IPS DF 19.7 (cell line): ENCODE measurements around the gene BCDIN3D.
"Not testable (repeated sequence)": the region's sequence is repeated elsewhere in the genome, so short reads cannot be mapped to it uniquely, and the experiment has no call there.

ENCODE experiments used
- DNase-seq: peaks from one replicate; pipeline ENCODE4 v3.0.0-alpha.2; 2013; ENCODE audit warnings: low read depth, low spot score

BCDIN3D gene

DNA sequence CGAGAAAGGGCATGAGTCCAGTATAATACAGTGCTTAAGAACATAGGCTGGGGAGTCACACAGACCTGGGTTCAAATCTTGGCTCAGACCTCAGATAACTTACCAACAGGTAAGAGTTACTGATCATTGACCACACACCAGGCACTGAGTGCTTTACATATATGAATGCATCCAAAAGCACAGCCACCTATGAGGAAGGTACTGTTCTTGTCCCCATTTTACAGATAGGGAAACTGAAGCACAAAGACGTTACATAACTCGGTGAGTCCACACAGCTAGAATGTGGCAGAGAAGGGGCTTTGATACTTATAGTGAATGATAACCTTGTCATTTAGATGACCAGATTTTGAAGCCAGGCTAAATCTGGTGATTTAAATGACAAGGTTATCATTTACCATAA lies 33.2 kb upstream of the BCDIN3D start:
- no peak for DNase-seq

DNA sequence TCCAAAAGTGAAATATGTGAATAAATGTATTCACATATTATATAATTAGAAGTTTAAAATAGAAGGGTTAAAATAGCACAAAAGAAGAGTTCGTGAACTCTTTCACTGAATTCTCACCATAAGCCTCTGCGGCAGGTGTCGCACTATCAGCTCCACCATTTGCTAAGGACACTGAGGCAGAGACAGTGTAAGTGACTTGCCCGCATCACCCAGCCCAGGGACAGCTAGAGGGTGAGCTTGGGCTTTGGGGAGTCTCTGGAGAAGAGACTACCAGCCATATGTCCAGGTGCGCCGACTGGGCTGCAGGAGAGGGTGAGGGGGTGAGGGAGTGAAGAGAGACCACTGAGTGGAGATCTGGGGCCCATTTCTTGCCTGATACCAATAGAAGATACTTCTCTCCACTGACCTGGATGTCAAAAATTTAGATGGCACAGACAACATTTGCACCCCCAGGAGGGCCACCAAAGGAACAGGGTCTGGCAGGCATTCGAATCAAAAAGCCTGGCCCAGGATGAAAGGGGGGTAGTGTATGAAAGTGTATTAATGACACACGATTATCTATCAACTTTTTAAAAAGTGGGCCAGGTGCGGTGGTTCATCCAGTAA lies 32.3 kb upstream of the BCDIN3D start:
- DNase-seq = no peak

DNA sequence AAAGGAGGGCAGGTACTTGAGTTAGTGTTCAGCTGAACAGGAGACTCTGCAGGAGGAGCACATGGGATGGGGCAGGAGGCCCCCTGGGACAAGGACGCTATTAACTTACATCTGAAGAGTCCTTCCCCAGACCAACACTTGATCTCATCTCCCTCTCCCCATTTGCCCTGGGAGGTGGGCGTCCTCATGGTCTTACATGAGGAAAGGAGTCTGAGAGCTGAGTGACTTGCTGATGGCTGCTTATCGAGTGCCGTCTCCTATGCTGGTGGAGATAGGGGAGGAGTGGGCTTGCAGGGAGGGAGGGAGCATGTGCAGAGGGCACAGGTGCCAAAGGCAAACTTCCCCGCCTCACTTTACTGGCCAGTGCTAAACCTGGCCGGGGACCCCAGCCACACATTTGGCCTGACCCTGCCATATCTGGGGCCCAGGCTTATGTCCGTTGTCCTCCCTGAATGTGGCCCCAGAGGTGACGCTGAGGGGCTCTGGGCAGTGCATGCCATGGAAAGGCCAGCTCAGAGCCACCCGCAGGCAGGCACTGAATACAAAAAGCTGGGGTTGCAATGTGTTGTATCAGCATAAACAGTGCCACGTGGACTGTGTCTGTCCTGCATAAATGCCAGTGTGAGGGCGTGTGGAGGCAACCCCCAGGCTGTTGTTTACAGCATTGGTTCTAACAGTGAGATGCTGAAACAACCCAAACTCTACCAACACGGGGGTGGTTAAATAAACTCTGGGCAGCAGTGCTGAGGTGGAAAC lies 31.4 kb upstream of the BCDIN3D start:
- no peak for DNase-seq

DNA sequence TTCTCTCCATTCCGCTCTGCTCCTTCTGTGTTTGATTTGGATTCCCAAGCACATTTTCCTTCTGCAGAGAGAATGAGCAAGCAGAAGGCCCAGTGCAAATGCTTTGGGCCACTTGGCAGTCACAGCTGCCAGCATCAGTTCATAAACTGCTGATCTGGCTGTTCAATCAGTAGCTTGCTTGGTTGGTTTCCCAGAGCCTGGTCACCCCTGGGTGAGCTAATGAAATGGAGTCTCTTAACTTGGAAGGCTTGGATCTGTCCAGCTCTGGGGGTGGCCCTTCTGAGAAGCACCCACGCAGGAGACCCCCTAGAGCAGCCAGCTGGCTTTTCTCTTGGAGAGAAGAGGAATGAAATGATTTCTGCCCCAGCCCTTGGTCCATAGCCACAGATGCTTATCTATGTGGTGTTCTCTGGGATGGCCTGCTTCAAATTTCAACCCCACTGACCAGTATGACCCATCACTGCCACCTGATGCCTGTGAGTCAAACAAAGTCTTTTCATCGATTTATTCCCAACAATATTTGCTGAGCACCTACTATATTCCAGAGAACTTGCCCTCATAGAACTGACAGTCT lies 30.5 kb upstream of the BCDIN3D start:
- DNase-seq = no peak

DNA sequence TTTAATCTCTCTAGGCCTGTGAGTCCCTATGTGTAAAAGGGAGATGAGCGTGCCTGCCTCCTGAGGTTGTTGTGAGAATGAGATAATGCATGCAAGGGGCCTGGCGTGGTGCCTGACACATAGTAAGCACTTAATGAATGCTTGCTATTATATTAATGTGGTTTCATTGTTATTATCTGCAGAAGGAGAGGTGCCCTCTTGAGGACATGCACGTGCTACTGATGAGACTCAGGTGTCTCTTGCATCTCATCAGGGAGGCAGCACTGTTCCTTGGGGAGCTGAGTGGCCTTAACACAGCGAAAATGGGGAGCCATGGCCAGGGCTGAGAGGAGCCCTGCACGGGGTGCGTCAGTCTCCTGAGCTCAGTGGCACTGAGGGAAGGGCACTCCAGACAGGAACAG lies 29.9 kb upstream of the BCDIN3D start:
- DNase-seq = no peak

DNA sequence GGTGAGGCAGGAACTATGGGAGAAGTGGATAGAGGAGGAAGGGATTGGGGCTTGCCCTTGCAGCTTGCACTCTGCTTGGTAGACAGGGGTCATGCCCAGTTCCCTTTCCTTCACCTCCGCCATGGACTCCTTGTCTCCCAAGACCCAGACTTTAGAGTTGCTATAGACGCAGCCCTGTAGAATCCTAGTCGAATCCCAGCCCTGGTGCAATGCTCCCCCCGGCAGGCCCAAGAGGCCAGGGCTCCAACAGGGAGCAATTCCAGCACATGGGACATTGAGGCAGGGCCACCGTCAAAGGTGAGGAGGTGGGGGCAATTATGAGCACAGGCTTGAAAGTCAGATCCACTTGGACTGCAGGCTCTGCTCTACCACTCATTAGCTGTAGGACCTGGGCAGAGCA lies 29.5 kb upstream of the BCDIN3D start:
- DNase-seq = no peak

DNA sequence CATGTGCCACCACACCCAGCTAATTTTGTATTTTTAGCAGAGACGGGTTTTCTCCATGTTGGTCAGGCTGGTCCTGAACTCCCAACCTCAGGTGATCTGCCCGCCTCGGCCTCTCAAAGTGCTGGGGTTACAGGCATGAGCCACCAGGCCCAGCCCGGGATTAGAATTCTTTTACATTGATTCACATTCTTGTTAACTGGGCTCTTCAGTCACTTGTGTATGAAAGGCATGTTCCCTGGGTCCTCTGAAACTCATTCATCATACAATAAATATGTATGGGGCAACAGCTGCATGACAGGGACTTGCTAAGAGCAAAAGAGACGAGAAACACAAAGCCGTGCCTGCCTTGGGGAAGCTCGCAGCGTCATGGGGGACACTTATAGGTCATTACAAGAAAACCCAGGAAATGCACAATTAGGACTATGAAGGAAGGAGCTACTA lies 28.9 kb upstream of the BCDIN3D start:
- DNase-seq = not testable (repeated sequence)

DNA sequence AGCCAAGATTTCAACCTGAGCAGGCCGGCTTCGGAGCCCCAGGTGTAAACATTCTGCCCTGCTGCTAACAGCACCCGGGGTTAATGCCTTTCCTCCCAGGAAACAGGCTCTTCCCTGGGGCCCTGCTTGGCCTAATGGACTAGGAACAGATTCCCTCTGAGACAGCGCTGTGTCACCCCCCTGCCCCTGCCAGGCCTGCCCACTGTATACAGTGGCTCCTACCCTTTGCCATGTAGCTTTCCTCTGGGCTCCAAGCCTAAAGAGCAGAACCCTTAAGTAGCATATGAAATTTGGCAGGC lies 28.3 kb upstream of the BCDIN3D start:
- no peak for DNase-seq

DNA sequence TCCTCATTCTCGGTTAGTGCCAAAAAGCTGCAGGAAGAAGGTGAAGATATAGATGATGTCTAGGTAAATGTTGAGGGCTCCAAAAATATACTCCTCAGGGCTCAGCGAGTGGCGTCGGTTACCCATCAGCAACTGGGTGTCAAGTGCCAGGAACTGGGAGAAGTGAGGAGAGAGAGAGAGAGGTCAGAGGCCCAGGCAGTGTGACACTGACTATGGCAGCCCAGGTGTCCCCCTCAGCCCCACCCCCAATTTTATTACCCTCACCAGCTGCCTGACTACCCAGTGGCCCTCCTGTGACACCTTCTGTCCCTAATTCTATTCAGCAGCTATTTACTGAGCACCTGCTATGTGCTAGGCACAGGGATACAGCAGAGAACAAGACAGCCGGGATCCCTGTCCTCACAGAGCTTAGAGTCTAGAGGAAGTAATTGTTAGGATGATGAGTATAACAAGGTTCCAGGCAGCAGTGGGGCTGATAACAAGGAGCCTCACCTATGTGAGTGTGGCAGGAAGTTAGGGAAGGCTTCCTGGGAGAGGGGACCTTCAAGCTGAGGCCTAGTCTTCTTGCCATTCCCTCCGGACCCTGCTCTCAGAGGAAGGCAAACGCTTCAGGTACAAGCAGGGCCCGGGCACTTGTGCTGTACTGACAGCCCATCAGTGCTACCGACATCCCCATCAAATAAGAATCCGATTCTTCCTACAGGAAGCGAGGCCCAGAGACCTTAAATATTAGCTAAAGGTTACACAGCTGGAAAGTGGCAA lies 27.8 kb upstream of the BCDIN3D start:
- no peak for DNase-seq

DNA sequence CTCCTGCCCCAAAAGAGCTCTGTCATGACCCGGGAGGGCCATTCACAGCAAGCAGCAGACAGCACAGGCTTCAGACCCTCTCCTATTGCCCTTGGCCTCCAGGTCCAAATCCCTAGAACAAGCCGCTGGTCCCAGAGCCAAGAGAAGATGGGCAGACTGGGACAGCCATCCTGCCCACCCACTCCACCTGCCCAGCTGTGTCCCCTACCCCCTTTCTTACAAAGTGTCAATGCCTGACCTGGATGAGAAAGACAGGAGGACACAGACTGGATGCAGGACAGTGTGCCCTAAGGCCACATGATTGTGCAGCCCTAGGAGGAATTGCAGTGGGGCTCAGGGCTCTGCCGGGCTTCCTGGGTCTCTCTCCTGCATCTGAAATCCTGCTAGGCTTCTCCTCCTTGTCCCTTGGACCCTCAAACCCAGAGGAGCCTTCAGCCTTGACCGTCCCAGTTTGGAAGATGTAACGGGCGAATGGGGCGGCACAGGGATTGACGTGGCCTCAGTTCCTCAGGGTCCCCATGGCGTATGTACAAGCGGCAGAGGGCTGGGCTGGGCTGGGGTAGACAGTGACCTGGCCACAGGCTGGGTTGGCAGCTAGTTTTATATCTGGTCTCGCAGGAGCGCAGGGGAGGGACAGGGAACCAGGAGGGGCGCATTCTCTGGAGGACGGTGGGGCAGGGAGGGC lies 27.1 kb upstream of the BCDIN3D start:
- DNase-seq = no peak

DNA sequence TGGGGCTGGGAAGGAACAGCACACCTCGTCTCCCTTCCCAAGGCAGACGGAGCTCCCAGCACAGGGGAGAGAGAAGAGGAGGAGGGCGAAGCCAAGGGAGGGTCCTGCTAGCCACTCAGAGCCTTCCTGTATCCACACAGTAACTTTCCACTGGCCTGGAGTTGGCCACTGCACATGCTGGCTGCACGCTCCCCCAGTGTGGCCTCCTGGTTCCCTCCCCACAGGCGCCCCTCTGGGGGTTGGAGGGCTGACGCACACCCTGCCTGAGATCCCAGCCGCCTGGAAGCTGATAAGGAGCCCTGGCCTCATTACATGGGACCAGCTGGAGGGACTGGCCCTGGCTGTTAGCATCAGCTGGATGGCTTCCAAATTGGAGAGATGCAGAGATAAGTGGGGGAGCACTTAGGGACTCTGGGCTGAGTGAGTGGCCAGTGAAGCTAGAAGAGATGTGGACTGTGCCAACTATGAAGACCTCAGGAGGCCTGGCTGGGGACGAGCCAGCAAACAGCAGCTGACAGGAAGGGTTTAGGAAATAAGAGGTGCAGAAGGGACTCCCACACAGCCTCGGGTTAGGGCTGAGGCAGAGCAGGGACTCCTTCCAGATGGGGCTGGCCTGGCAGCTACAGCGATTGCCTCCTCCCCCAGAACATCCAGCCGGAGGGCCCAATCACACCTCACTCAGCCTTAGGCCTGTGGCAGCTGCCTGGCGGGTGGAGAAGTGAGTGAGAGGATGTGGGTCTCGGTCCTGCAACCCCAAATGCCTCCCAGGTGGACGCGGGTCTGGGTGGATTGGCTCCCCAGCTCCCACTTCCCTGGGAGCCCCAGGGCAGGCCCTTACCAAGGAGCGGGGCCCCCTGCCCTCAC lies 26.3 kb upstream of the BCDIN3D start:
- DNase-seq = no peak

DNA sequence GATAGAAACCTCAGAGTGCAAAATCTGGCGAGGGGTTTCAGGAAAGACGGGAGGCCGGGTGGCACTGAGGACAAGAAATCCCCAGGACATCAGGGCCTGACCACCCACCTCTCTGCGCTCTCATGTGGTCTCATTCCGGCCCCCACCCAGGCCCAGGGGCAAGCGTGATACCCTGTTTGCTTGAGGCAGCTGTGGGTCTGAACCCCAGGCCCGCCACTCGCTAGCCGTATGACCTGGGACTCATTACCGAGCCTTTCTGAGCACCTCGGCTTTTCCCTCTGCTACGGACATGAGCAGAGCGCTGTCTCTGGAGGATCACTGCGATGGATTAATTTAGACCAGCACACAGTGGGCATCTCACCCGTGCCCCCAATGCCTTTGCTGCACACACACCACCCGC lies 25.5 kb upstream of the BCDIN3D start:
- no peak for DNase-seq

DNA sequence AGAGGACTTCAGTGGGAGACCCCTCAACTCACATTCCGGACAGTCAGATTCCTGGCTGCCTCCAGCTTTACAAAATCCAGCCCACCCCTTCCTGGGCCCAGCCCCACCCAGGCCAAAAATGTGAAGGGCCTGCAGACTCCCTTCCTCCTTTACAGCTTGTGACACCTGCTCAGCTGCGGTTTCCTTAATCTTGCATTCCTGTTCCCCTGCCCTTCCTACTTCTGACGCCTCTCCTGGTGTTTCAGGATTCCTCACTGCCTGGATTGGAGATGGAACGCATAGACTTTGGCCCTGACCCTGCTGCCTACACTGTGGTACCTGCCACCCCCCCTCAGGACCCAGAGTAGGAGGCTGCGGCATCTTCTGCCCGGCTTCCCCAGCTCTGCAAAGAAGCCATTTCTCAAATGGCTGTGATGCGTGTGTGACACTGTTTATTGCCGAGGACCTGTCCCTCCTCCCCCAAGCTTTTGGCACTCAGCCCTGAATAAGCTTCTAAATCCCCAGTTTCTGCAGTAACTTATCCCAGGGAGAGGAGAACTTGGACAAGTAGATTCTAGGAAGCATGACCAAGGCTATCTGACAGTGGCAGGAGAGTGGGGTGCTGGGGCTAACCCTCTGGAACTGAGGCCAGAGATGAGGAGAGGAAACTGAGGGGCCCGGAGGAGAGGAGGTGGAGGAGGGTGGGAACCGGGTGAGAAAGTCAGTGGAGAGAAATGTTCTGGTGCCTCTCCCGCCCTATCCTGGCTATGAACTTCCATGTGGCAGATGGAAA lies 24.9 kb upstream of the BCDIN3D start:
- no peak for DNase-seq

DNA sequence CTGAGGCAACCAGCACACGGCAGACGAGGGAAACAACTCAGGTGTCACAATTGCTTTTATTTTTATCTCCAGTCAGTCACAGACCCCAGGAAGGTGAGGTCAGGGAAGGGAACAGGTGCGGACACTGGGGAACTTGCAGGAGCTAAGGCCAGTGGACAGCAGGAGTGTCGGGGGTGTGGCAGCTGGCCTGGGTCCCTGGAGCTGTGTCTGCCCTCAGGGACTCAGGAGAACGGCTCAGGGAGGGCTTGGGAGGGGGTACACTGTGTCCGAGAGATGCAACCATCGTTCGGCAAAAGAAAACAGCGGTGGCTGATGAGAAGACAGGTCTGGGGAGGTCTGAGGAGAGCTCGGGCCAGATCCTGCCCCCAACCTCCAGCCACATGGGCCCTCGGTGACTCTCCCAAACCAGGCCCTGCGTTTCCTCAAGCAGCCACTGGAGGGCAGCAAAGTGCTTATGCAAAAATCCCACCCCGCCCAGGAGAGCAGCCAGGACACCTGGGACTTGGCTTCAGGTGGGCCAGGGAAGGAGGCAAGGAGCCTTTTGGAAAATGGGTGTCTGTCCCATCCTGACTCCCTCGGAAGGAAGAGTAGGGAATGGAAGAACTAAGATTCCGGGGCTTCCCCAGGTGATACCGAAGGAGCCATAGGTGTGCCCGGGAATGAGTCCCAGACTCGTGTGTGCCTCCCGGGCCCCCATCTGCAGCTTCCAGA lies 24.1 kb upstream of the BCDIN3D start:
- peak; percentile 40 for DNase-seq

DNA sequence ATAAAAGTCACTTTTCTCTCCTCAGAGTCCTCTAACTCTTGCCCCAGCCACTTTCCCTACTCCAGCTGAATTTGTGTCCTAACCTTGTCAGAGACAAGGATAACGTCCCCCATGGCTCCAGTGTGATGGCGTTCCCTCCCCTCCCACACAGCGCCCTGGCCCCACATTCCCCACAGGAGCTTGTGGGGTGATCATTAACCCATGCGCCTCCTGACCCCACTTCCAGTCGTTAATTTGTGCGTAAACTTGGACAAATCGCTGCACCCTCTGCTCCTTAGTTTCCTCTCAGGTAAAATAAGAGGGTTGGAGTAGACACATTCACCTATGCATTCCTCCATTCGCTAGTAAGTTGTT lies 22.9 kb upstream of the BCDIN3D start:
- DNase-seq = no peak

DNA sequence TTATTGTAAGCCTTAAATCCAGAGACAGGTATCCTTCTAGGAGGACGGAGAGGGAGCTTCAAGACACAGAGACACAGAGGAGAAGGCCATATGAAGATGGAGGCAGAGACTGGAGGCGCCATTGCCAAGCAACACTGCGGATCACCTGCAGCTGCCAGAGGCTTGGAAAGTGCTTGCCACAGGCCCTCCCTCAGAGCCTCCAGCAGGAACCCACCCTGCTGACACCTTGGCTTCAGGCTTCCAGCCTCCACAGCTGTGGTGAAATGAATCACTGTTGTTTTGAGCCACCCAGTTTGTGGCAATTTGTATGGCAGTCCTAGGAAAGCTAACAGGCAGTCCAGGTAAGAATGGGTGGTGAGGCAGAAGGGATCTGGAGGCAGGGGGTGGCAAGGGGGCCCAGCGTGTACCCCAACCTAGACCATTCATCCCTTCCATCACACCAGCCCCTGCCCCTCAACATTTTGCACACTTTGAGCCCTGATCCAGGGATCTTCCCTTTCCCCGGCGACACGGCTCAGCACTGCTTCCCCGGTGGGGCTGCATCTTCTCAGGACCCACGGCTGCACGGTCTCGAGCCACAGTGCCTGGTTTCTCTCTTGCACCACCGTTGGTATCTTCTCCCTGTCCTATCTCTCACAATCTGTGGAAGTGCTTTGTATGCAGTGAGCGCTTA lies 22.3 kb upstream of the BCDIN3D start:
- DNase-seq = no peak

DNA sequence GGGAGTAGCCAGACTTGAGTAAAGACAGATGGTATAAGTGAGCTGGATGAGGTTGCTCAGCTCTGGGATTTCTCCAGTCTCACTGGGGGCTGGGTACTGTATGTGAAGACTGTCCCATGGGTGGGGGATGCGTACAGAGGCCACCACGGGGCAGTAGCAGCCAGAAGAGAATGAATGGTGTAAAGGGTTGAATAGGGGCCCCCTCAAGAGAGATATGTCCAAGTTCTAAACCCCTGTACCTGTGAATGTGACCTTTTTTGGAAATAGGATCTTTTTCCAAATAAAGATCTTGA lies 21.8 kb upstream of the BCDIN3D start:
- no peak for DNase-seq

DNA sequence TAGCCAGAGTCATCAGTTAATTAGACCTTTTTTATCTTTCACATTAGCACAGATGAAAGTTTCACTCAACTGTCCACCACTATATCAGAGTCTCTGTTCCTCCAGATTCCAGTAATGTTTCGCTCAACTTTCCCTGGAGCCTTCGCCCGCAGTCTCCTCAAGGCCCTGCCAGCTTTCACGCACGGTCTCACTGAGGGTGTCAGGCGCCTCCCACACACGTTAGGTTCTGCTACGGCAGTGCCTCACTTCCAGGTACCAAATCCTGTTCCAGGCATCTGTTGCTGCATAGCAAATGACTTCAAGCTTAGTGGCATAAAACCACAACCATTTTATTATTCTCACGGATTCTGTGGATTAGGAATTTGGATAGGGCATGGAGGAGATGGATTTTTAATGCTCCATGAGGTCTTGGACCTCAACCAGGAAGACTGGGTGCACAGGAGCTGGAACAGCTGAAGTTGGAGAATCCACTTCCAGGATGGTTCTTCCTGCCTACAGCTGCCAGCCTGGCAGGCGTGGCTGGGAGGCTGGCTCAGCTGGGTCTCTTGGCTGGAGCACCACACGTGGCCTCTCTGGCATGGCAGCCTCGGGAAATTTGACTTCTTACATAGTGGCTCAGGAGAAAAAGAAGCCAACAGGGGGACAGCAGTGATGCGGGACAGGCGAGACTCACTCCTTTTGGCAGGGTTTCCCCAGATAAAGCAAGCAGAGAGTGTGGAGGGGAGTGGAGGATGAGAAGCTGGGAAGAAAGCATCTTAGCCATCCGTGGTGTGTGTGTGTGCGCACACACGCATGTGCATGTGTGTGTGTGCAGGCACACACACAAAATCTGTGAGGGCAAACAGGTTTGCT lies 21.3 kb upstream of the BCDIN3D start:
- DNase-seq = no peak

DNA sequence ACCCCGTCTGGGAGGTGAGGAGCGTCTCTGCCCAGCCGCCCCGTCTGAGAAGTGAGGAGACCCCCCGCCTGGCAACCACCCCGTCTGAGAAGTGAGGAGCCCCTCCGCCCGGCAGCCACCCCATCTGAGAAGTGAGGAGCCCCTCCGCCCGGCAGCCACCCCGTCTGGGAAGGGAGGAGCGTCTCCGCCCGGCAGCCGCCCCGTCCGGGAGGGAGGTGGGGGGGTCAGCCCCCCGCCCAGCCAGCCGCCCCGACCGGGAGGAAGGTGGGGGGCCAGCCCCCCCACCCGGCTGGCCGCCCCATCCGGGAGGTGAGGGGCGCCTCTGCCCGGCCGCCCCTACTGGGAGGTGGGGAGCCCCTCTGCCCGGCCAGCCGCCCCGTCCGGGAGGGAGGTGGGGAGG lies 18.0 kb upstream of the BCDIN3D start:
- not testable (repeated sequence) for DNase-seq
